Activated T-cell treated with anti-CD3 and anti-CD28 coated beads for 4 hours (primary cell): ENCODE results near the gene ARHGAP15.

Experiments
- DNase-seq: peaks from one replicate; pipeline ENCODE4 v3.0.0-alpha.2; 2020

ARHGAP15 gene

DNA sequence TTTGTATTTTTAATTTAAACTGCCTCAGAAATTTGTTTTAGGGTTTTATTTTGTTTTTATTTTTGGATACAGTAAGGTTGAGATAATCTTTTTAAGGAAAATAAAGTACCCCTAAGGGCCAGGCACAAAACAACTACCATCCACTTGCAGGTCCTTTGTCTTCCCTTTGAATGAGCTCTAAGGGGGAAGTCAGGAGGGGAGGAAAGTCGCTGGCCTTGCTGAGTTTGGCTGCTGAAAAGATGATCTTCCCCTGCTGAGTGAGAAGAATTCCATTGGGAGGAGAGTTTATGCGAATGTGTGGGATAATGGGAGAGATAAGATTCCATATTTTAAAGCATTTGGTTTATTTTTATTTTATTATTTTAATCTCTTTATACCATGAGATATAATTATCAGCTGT, 100.7 kb downstream of the ARHGAP15 start:
- no peak for DNase-seq

DNA sequence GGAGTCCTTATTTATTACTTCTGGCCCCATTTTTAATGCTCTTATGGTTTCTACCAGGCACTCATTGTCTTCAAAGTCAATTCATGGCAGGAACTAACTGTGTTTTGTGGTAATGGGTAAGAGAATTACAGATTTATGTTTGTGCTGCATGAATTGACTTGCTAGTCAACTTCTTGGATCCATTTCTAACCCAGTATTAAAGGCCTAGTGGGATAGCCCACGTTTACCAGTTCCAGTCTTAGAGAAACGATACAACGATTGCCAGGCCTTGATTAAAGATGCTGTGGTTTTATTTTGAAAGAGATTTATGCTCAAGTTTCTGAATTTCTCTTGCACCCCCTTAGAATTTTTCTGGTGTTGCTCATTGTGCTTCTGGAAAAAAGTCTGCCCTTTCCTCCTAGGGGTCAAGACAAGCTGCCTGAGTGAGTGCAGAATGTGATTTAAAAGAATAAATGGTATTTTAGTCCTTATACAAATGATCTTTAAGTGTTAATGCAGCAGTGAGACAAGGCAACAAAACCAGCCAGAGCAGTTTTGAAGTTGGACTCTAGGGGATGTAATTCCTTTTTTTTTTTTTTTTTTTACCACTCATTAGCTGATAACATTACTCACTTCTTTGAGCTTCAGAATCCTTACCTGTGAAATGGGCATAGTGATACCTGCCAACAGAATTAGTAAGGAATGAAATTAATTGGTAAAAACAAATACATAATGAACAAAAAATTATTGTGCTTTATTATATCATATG, 101.5 kb downstream of the ARHGAP15 start:
- DNase-seq = no peak

GRCh38 chr2:143231254-143231645, 102.0 kb downstream of the ARHGAP15 start:
- no peak for DNase-seq

DNA sequence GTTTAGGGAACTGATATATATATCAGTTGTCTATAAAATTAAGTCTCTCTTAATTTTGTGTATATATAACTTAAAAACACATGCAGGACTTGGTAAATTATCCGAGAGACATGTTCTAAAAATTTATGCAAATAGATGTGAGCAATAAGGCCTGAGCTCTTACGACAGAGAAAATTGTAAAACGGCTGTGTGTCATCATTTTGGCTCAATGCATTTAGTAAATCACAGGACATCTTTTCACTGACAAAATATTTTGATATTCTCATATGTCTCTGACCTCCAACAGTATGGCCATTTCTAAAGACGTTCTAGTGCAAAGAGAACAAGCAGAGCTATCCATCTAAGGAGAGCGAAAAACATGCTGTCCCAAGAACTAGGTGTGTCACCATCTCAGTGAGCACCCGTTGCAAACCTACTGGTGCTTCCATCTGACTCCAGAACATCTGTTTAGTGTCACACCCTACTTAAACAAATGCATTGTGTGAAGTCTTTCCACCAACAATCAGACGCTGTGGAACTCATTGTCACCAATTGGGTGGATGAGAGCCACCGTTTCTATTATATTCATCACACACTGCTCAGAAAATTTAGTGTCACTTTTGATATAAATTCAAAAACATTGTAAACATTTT, 108.0 kb downstream of the ARHGAP15 start:
- DNase-seq = no peak

DNA sequence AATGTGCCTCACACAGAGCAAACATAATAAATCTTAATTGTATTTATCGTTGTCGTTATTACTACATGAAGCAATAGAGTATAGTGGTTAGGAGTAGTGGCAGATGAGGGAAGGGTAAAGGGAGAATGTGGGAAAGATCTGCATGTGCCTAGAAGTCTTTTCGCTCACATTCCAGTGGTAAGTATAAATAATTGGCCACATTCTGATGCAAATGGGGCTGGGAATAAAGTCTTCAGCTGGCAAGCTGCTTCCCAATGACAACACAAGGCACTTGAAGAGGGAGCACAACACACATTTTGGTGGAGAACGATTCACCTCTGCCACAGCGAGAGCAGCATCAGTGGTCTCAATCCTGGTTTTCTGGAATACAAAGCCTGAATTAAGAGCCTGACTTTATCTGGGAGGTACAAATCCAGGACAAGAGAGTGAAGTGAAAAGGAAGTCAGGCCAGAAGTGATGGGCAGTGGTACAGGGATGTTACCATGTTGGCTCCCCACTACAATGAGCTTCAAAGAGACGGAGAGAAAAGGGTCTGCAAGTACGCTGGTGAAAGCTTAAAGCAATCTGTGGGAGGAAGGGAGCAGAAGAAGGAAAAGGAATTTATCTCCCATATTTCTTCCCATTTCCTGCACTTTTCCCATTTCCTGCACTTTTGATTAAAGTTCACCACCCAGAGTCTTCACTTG, 112.3 kb downstream of the ARHGAP15 start:
- DNase-seq = no peak

GRCh38 chr2:143246246-143246645, 117.0 kb downstream of the ARHGAP15 start:
- no peak for DNase-seq

DNA sequence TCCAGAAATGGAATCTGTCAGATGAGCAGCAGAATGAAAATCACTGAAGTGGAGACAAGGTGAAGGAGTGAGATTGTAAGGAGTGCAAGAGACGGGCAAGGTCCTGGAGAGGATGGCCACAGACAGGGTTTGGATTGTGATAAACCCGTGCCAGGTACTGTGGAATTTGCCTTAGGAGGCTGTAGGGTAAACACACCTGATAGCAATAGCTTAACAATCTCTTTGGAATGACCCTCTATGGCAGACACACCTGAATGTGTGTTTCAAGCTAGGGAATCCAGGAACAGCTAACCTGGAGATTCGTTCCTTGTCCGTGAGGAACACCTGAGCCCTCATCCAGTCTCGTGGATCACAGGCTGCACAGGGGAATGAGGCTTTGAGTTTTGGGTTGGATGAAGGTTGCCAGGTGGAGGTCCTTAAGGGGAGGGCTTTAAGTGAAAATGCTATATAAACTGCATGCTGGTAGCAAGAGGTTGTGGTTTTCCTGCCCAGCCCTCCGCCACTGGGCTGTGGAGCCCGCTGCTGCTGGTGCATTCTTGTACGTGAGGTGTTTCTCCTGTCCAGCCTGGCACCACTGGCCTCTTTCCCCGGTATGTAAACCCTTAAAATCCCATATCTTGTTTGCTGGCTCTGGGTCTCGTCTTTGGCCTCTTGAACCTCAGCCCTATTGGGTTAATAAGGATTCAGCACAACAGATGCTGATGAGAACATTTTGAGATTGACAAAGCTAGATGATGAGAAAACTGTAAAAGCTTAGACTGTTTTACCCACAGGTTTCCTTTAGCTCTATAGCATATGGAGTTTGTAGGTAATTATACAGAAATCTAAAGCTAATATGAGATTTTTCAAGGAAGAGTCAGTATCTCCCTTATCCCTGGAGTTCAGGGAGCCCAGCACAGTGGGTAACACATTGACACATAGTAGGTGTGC, 117.9 kb downstream of the ARHGAP15 start:
- no peak for DNase-seq

GRCh38 chr2:143248631-143249030, 119.4 kb downstream of the ARHGAP15 start:
- no peak for DNase-seq

DNA sequence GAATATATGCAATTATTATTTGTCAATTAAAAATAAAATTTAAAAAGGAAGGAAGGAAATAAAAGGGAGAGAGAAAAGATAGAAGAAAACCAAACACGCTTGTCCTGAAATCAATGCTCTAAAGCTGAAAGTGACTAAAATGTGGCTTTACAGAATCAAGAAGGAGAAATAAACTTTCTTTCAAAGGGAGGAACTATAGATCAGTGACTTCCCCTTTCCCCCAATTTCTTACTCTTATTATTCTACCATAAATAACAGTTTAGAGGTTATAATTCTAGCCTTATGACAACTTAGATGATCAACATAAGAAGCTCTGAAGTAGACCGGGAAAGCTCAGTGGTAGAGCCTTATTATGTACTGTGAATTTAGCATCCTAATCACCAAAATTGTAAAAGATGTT, 122.5 kb downstream of the ARHGAP15 start:
- no peak for DNase-seq

DNA sequence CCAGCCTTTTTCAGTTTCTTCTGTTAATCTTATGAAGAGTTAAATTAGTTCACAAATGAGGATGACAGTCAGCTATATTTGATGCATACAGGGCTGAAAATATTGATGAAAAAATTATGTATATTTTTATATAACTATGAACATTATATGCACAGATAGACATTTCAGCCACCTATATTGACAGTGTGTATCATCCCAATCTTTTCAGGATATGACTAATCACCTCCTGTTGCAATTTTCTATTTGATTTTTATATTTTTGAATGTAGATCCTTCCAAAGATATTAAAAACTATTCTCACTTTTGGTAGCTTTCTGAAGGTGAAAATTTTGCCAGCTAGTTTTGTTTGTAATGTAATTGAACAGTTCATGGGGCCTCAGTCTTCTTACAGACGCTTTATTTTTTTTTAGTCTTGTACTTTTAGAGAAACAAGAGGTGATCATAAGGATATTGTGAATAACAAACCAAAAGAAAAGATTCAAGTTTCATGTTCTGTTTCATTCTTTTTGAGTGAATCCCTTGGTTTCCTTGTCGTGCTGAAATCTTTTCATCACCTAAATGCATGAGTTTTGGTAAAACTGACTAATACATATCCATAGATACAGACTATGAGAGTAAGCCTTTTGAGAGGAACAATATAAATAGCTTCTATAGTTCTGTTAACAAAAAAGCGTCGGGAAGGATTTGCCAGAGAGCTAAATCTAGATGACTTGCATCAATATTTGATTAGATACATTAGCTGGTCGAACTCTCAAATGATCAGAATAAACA, 123.1 kb downstream of the ARHGAP15 start:
- no peak for DNase-seq

GRCh38 chr2:143254110-143254509, 124.9 kb downstream of the ARHGAP15 start:
- DNase-seq = no peak

- DNase-seq = no peak
These were observed 125.9 kb downstream of the ARHGAP15 start for GRCh38 chr2:143255086-143255485.

DNA sequence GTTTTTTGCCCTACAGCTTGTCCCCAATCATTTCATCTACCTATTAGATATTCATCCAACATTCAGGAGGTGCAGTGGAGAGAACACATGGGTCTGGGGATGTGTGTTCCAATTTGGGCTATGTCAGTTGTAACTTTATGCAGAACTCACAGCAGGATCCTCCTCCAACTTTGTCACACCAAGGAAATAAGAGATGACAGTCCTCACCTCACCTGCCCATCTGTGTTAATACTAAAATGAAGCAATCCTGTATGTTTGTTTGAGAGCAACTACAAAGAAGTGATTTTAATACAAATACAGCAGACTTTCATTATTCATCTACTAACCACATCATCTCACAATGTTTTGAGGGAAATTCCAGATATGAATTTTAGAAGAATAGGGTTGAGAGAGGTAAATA, 126.7 kb downstream of the ARHGAP15 start:
- DNase-seq = no peak

DNA sequence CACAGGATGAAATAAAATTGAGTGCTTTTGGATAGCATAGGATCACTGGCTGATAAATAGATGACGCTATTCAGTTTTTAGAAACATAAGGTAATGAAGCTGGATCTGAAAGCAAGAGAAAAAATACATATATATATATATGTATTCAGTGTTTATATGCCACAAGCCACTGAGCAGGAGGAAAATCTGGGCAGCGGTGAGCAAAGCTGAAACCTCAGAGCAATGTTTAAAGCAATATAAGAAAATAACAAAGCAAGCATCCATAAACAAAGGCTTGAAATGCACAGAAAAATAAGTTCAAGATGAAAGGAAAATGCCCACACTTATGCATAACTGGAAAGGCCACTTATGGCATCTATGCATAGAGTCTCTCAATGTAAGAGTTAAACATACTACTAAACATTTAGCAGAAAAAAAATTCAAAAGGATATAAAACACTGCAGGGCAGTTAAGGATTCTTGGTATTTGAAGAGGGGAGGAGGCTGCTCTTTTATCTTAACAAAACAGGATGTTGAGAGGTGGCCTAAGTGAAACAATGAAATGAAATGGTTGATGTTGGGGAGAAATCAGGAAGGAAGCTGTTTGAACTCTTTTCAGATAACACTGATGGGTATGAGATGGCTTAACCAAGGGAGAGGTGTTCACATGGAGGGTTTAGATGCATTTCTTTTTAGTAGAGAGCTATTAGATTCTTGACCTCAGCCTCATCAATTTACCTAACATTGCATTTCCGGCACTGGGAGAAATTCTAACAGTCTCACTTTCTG, 129.1 kb downstream of the ARHGAP15 start:
- DNase-seq = no peak

- peak; percentile 68 for DNase-seq
These were observed 130.2 kb downstream of the ARHGAP15 start for GRCh38 chr2:143259368-143259958.

- peak; percentile 17 for DNase-seq
These were observed 132.8 kb downstream of the ARHGAP15 start for GRCh38 chr2:143261986-143262385.

DNA sequence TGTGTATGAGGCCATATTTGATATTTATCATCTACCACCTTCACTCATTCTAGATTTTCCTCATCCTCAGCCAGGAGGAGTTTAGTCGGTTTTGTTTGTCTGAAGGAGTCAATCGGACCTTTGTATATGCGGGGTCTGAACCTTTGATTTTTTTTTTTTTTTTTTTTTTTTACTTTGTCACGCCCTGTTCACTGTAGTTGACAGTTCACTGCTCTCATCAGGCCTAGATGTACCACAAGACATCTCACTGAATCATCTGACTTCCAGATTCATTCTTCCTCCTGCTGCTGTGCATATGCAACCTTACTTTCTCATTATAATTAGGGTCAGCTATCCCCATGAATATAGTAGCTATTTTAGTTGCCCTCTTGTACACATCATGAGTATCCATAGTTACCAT, 133.2 kb downstream of the ARHGAP15 start:
- no peak for DNase-seq

DNA sequence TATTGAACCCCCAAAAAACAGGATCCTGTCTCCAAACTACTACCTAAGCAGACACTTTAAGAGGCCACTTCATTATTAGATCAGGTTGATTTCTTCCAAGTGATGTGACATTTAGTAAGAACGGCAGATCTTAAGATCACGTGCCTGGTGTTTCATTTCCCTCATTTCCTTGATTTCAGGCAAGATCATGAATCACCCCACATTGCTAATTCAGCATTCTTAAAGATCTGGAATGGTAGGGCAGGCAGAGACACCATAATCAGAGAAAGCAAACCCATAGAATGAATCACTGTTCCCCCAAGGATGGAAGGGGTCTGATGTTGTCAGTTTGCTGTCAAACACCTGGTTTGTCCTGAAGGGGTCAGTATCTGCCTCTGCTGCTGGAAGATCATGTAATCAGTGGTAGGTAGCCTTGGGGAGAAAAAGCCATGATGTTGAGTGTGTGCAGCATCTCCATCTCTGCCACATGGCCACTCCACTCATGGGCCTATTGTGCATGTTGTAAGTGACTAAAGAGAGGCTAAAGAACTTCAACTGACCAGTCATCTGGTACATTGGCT, 133.9 kb downstream of the ARHGAP15 start:
- no peak for DNase-seq

DNA sequence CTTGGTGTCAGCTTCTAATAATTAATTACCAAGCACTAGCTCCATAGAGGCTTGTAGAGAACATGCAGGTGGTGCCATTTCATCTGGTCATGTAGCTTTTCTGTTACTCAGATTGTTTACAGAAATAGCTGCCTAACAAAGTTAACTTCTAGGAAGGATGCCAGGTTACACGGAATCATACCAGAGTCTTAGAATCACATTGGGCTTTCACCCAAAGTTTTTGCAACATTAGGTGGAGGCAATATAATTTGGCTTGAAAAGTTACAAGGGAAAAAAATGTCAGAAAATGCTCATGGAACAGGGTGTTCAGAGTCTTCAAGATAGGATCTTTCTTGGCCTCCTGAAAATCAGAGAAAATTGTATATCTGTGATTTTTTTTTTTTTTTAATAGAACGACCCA, 135.6 kb downstream of the ARHGAP15 start:
- no peak for DNase-seq

DNA sequence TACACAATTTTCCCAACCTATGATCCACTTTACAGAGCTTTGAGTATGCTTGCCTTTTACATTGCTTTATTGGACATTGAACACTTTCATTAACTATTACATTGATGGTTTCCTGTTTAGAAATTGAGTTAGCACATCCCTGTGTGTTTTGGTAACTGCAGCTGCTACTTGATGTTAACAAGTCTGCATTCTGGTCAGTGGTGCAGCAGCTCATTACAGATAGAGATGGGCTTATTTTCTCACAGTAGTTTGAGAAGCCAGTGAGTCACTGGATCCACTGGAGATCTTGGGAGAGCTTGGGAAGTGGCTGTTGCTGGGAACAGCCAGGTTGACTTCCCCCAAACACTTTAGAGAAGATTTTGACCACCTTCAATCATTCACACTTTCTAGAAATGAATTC, 150.5 kb downstream of the ARHGAP15 start:
- no peak for DNase-seq
